GM12874 (cell line): ENCODE data around the gene CREB5.

ENCODE experiments used
- TF ChIP-seq, protein P1 (sequence below): IDR thresholded peaks from 2 replicates; pipeline ENCODE4 v1.5.1; 2011; ENCODE audit warnings: low read depth, mild to moderate bottlenecking, control low read depth, low read length, moderate library complexity; ENCODE audit not compliant: insufficient read depth

CREB5 gene

DNA sequence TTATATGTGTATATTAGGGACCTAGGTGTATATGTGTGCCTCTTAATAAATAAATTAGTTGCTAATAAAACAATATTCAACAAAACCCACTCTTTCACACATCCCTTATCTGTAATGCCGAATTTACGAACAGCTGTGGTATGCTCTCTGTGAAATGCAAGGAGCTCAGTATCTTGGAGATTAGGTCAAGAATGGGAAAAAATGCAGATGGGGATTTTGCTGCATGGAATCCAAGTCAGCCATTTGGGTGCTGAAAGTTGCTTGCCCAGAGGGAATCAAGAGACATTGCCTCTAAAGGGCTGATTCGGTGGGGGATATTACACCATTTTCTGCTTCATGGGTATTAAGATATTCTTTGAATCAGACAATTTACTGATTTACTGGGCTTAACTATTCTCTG, 93.5 kb downstream of the CREB5 start:
- TF ChIP-seq, protein P1, sequence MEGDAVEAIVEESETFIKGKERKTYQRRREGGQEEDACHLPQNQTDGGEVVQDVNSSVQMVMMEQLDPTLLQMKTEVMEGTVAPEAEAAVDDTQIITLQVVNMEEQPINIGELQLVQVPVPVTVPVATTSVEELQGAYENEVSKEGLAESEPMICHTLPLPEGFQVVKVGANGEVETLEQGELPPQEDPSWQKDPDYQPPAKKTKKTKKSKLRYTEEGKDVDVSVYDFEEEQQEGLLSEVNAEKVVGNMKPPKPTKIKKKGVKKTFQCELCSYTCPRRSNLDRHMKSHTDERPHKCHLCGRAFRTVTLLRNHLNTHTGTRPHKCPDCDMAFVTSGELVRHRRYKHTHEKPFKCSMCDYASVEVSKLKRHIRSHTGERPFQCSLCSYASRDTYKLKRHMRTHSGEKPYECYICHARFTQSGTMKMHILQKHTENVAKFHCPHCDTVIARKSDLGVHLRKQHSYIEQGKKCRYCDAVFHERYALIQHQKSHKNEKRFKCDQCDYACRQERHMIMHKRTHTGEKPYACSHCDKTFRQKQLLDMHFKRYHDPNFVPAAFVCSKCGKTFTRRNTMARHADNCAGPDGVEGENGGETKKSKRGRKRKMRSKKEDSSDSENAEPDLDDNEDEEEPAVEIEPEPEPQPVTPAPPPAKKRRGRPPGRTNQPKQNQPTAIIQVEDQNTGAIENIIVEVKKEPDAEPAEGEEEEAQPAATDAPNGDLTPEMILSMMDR, result no peak

DNA sequence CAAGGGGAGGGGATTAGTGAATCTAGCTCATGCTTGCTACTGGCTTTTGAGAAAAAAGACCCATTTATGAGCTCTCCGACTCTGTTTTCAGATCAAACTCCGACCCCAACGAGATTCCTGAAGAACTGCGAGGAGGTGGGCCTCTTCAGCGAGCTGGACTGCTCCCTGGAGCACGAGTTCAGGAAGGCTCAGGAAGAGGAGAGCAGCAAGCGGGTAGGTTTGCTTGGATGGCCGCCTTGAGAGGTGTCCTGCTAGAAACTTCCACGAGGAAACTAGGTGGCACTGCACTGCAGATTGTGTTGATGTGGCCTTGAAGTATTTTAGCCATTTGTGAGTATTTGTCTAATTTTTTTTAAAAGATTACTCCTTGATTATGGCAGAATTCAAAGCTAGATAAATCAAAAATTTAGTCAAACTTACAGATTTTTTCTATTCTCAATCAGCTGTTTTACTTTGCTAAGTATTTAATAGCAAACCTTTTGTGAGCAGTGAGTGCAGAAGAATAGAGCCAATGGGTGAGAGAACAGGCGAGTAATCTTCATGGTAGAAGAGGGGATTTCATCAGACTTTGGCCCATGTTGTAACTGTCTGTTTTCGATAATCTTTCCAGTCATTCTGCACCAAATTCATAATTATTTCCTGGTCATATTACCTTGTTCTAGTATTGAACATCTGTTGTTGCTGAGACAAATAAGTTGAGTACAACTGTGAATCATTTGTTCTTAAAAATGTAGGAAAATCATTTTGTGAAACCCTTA, 95.4 kb downstream of the CREB5 start:
- TF ChIP-seq, protein P1, result no peak

DNA sequence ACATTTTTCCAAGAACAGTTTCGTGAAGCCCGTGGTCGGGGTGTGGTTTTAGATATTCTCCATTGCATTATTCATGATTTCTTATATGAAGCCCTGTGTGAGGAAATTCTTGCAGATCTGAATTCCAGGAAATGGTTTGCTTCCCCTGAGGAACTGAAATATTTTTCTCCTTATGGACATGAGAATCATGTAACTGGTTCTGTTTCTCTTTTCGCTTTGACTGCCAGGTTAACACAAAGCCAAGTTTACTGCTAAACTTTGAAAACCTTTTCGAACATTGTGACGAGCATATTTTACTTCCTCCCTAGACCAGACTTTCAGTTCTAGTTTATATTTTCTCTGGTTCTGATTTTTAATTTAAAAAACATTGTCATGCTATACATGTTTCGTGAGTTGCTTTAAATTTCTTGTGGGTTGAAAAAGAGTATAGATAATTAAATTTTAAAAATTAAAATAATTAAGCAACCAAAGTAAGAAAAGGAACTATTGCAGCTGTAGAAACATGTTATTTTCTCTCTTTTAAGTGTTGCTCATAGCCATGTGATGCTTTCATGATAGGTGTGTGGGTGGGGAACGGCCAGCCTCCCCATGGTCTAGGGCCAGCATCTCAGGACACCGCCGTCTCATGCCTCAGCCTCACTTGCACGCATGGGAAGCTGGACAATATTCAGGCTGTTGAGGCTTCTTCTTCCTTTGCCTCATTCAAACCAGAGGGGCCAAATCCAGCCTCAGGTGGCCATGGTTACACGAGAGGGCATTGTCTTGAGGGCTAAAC, 97.1 kb downstream of the CREB5 start:
- TF ChIP-seq, protein P1, result no peak

DNA sequence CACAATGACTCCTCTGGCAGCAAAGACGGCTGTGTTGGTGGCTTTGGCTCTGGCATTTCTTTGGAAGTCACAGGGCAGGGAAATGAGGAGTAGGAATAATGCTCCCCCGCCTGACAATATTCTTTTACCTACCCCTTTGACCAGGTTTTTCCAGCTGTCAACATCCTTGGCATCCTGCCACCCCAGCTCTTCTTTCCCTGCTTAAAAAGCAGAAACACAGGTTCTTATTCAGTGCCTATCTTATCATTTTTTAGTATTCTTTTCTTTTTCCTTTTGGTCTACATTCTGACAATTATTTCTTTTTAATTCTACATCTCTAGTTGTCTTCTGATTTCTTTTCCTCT, 97.7 kb downstream of the CREB5 start:
- TF ChIP-seq, protein P1, result no peak

DNA sequence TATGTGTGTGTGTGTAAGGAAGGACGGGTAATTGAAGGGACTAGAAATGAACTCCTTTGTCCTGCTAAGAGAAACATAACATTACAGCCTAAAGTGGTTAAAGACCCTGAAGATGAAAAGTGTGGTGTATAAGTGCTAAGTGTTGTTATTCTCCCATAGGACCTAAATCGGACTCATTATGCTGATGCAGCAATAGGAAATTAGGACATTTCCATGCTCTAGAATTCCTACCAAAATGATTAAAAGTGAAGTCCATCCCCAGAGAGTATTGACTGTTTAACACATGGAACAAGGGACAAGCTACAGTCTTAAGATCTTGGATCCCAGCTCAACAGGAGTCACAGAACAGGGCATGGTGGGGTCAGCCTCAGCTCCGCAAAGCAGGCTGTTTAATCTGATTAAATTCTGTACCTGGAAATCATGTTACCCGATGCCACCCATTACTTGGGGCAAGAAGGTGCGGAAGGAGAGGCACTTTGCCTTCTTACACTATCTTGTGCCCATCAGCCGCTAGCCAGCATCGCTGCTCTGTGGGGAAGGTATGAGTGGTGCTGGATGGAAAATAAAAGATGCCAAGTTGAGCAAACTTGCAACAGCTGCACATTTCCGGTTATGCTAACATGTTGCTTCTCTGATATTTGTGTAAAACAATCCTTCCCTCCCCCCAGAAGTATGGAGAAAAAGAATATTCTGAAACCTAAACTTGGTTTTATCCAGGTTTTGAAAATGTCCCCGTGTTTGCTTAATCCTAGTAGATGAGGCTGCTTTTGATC, 100.5 kb downstream of the CREB5 start:
- TF ChIP-seq, protein P1, result no peak

DNA sequence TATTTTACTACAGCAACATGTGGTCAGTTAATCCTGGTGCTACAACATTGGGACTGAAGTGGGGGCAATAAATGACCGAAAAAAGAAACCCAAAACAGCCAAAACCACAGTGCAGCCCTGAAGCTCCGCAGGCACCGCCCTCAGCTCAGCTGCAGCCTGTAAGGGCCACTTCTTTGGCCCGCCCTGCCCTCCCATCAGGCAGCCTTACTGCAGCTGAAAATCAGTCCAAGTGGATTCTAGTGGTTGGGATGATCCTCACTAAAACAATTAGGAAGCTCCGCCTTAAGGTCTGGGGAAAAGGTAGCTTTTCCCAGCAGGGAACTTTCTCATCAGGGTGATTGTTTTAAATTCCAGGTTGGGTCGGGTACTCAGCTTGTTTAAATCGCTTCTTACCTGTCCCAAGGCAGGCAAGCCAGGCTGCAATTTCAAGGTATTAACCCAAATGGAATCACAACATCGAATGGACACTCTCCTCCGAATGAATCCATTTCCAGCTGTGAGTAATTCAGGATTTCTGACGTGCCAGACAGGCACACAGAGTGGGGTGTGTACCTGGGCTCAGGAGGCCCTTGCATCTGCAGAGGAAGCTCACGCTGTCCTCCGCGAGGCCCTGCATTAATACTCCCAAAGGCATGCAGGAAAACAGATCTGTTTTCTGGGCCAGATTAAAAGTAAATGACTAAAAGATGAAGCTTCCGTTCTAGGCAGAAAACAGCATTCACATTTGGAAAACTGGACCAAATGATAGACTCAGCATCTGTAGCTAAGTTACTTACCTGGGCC, 104.3 kb downstream of the CREB5 start:
- TF ChIP-seq, protein P1, result no peak

DNA sequence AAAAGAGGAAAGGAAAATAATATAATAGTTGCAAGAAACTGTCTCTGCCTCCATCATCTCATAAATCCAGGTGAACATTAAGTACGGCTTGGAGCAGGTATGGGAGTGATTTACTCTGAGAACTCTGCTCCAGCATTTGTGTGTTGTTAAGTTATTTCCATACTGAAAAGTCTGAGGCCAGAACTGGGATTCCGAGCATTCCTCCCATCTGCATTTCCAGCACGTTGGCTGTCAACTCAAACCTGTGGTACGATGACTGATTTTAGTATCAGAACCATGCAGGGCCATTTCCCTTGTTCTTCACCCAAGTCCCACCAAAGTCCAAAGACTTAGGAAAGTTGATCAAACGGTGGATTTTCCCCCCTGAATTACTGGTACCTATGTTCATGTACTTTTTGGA, 104.9 kb downstream of the CREB5 start:
- TF ChIP-seq, protein P1, result no peak
